WTC11 (cell line): ENCODE results near the gene PPP2R3A. TPM values are rescaled to one million over a fixed set of nuclear protein-coding genes. Genes with fewer than 3 reads are reported as not detected.

ENCODE experiments used
- ATAC-seq: fragments of 200-7000 bp; cut with Tn5 transposase; 2 replicates; pipeline ENCODE4 v1.10.0; 2021; ENCODE audit warnings: mild to moderate bottlenecking, moderate library complexity
- CTCF ChIA-PET: fragments of 300-600 bp; sonication (Branson Sonifier 250); formaldehyde crosslinking; loops from one replicate; lab custom pipeline; 2021; ENCODE audit warnings: antibody characterized with exemption; lab: Charles Lee
- POLR2A ChIA-PET: fragments of 350-600 bp; sonication (Branson Sonifier 250); formaldehyde crosslinking; loops from one replicate; lab custom pipeline; 2021; ENCODE audit warnings: antibody characterized with exemption; lab: Charles Lee
- DNase-seq: peaks from one replicate; pipeline ENCODE4 v3.0.0; 2021; ENCODE audit warnings: low spot score
- H3K27ac Mint-ChIP-seq: 2 replicates; pipeline ENCODE4 v1.8.0; 2021; ENCODE audit warnings: mixed read lengths
- H3K27me3 Mint-ChIP-seq: 2 replicates; pipeline ENCODE4 v1.8.0; 2021; ENCODE audit warnings: low read depth, mild to moderate bottlenecking, moderate library complexity, mixed read lengths
- H3K36me3 Mint-ChIP-seq: 2 replicates; pipeline ENCODE4 v1.8.0; 2021; ENCODE audit warnings: mixed read lengths
- H3K4me1 Mint-ChIP-seq: 2 replicates; pipeline ENCODE4 v1.8.0; 2022; ENCODE audit warnings: mixed read lengths
- H3K4me3 Mint-ChIP-seq: 2 replicates; pipeline ENCODE4 v1.8.0; 2021; ENCODE audit warnings: mild to moderate bottlenecking, moderate library complexity, mixed read lengths
- H3K9me3 Mint-ChIP-seq: 2 replicates; pipeline ENCODE4 v1.8.0; 2021; ENCODE audit warnings: mixed read lengths
- CBFB ChIP-seq: sonication (generic); formaldehyde crosslinking; IDR thresholded peaks from 2 replicates; pipeline ENCODE4 v1.8.1; 2022; ENCODE audit warnings: mild to moderate bottlenecking, low read depth, missing genetic modification reagents
- EMX1 ChIP-seq: fragments of 250-450 bp; sonication (Bioruptor Pico); IDR thresholded peaks from 2 replicates; pipeline ENCODE4 v1.8.0; 2021; ENCODE audit warnings: mild to moderate bottlenecking
- GABPB1 ChIP-seq: sonication (generic); formaldehyde crosslinking; IDR thresholded peaks from 2 replicates; pipeline ENCODE4 v1.8.1; 2023; ENCODE audit warnings: mild to moderate bottlenecking, missing genetic modification reagents
- MYBL2 ChIP-seq: sonication (generic); formaldehyde crosslinking; IDR thresholded peaks from 2 replicates; pipeline ENCODE4 v1.8.1; 2023; ENCODE audit warnings: mild to moderate bottlenecking, moderate library complexity, missing genetic modification reagents
- NFYB ChIP-seq: sonication (generic); formaldehyde crosslinking; conservative IDR thresholded peaks from 2 replicates; pipeline ENCODE4 v1.8.0; 2022; ENCODE audit warnings: low read depth, missing genetic modification reagents
- OVOL2 ChIP-seq: fragments of 250-450 bp; sonication (Bioruptor Pico); IDR thresholded peaks from 2 replicates; pipeline ENCODE4 v1.9.0; 2021; ENCODE audit warnings: mild to moderate bottlenecking, borderline replicate concordance
- RORB ChIP-seq: fragments of 250-450 bp; sonication (Bioruptor Pico); IDR thresholded peaks from 2 replicates; pipeline ENCODE4 v1.9.0; 2021; ENCODE audit warnings: mild to moderate bottlenecking
- SMAD4 ChIP-seq: sonication (generic); formaldehyde crosslinking; IDR thresholded peaks from 2 replicates; pipeline ENCODE4 v1.8.0; 2022; ENCODE audit warnings: mild to moderate bottlenecking, missing genetic modification reagents
- SP1 ChIP-seq: sonication (generic); formaldehyde crosslinking; conservative IDR thresholded peaks from 2 replicates; pipeline ENCODE4 v1.8.1; 2022; ENCODE audit warnings: missing genetic modification reagents
- TCF7 ChIP-seq: sonication (generic); formaldehyde crosslinking; IDR thresholded peaks from 2 replicates; pipeline ENCODE4 v1.8.0; 2022; ENCODE audit warnings: mild to moderate bottlenecking, low read depth, missing genetic modification reagents, moderate library complexity
- TP53 ChIP-seq: sonication (generic); formaldehyde crosslinking; IDR thresholded peaks from 2 replicates; pipeline ENCODE4 v1.8.1; 2023; ENCODE audit warnings: mild to moderate bottlenecking, missing genetic modification reagents
- ZNF121 ChIP-seq: sonication (generic); formaldehyde crosslinking; IDR thresholded peaks from 2 replicates; pipeline ENCODE4 v1.8.0; 2023; ENCODE audit warnings: missing genetic modification reagents
- ZNF138 ChIP-seq: sonication (generic); formaldehyde crosslinking; conservative IDR thresholded peaks from 2 replicates; pipeline ENCODE4 v1.8.1; 2022; ENCODE audit warnings: mild to moderate bottlenecking, moderate library complexity, missing genetic modification reagents
- ZNF219 ChIP-seq: sonication (generic); formaldehyde crosslinking; IDR thresholded peaks from 2 replicates; pipeline ENCODE4 v1.8.0; 2023; ENCODE audit warnings: missing genetic modification reagents, mild to moderate bottlenecking, borderline replicate concordance
- total RNA-seq: library from RNA; stranded (reverse); gene quantifications from 3 replicates; pipeline ENCODE4 v1.2.3, GENCODE V29; 2021
- TF ChIP-seq, protein P1 (sequence below): sonication (generic); formaldehyde crosslinking; IDR thresholded peaks from 2 replicates; pipeline ENCODE4 v1.8.1; 2022; ENCODE audit warnings: low read depth, missing genetic modification reagents, borderline replicate concordance
- TF ChIP-seq, protein P2 (sequence below): sonication (generic); formaldehyde crosslinking; IDR thresholded peaks from 2 replicates; pipeline ENCODE4 v1.8.0; 2023; ENCODE audit warnings: missing genetic modification reagents
- TF ChIP-seq, protein P3 (sequence below): fragments of 200-600 bp; IDR thresholded peaks from 2 replicates; pipeline ENCODE4 v1.8.0; 2022; ENCODE audit warnings: antibody characterized with exemption
- TF ChIP-seq, protein P4 (sequence below): sonication (generic); formaldehyde crosslinking; IDR thresholded peaks from 2 replicates; pipeline ENCODE4 v1.8.0; 2022; ENCODE audit warnings: mild to moderate bottlenecking, missing genetic modification reagents
- TF ChIP-seq, protein P5 (sequence below): sonication (generic); formaldehyde crosslinking; IDR thresholded peaks from 2 replicates; pipeline ENCODE4 v1.8.1; 2022; ENCODE audit warnings: low read depth, mild to moderate bottlenecking, moderate library complexity, missing genetic modification reagents, borderline replicate concordance
- TF ChIP-seq, protein P6 (sequence below): fragments of 250-450 bp; sonication (Bioruptor Pico); IDR thresholded peaks from 2 replicates; pipeline ENCODE4 v1.8.0; 2021; ENCODE audit warnings: mild to moderate bottlenecking
- TF ChIP-seq, protein P7 (sequence below): sonication (generic); formaldehyde crosslinking; IDR thresholded peaks from 2 replicates; pipeline ENCODE4 v1.8.1; 2022; ENCODE audit warnings: missing genetic modification reagents, borderline replicate concordance

Gene PPP2R3A
- total RNA-seq, 1 experiment from 2014 or later = 13.1 TPM

DNA sequence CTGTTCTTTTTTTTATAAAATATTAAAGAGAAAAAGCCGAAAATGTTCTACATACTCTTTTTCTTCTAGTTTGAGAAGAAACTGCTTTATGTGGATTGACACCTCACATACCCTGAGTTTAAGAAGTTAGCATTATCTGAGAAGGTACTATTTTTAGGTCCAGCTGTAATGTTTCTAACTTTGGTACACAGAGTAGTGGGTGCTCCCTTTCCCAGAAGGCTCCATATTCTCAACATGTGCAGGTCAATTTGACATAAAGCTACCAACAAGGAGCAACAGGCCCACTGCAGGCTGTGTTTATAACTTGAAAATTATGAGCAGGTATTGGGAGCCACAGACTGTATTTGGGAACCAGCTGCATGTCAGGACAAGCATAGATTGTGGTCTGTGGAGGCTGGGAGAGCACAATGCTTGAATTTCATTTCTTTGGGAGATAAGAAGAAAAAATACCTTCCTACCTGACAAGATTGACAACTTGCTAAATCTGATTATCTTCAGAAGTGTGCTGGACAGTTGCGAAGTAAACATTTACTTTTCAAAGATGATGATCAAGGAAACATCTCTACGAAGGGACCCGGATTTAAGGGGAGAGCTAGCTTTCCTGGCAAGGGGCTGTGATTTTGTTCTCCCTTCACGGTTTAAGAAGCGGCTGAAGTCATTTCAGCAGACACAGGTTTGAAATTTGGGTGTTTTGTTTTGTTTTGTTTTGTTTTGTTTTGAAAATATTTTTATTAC, 57.2 kb downstream of the PPP2R3A start:
- DNase-seq (no peak), ATAC-seq (no peak)
- Mint-ChIP-seq H3K4me1 (peaks cover 6% of the 10 kb centered on the region; the same call in 1 of the 2 replicates), H3K36me3 (no peaks in the 10 kb centered on the region), H3K9me3 (no peaks in the 10 kb centered on the region), H3K27ac (no peak overlapping the region; the same call in 1 of the 2 replicates), H3K27me3 (no peaks in the 10 kb centered on the region), H3K4me3 (no peak overlapping the region)
- no peak for TF ChIP-seq TCF7 (CRISPR knock-in tag)
- TF ChIP-seq, protein P1, sequence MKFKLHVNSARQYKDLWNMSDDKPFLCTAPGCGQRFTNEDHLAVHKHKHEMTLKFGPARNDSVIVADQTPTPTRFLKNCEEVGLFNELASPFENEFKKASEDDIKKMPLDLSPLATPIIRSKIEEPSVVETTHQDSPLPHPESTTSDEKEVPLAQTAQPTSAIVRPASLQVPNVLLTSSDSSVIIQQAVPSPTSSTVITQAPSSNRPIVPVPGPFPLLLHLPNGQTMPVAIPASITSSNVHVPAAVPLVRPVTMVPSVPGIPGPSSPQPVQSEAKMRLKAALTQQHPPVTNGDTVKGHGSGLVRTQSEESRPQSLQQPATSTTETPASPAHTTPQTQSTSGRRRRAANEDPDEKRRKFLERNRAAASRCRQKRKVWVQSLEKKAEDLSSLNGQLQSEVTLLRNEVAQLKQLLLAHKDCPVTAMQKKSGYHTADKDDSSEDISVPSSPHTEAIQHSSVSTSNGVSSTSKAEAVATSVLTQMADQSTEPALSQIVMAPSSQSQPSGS (CRISPR knock-in tag) = no peak
- POLR2A ChIA-PET = no interaction called here
- CTCF ChIA-PET = interaction anchor here (0.5 to 1.5 kb wide), 4 partner anchors 13 to 118 kb away, joined by 3 to 6 read pairs (median 3); no protein-coding TSS in a partner anchor

DNA sequence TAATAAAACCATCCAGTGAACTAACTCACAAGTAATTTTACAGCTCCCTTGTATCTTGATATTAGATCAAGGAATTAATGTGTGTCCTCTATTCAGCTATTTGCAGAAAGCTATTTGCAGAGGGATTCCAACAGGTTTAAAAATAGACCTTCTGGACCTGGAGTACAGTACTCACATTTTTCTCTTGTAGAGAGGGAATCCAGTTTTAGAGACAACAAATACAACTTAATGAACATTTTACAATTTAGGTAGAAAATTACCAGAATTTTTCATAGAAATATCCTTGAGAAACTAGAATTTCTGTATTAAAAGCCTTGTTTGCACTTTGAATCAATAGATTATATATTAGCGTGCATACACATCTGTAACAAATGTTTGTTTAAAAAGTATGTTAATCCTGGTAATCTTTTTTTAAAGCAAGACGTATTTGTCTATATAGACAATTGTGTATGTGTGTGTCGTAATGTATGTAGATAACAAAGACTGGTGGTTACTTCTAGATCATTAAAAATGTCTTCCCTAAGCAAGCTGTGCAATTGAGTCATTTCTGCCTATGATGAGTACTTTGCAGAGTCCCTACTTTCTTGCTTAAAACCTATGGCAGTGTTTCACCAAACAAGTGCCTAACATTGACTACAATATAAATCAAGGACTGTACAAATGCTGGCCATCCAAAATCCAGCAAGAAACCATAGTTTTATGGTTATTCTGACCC, 57.9 kb downstream of the PPP2R3A start:
- Mint-ChIP-seq H3K27ac (no peak overlapping the region), H3K9me3 (no peaks in the 10 kb centered on the region), H3K27me3 (no peaks in the 10 kb centered on the region), H3K4me1 (peaks cover 6% of the 10 kb centered on the region; the same call in 1 of the 2 replicates)
- POLR2A ChIA-PET = no interaction called here
- TF ChIP-seq, protein P2, sequence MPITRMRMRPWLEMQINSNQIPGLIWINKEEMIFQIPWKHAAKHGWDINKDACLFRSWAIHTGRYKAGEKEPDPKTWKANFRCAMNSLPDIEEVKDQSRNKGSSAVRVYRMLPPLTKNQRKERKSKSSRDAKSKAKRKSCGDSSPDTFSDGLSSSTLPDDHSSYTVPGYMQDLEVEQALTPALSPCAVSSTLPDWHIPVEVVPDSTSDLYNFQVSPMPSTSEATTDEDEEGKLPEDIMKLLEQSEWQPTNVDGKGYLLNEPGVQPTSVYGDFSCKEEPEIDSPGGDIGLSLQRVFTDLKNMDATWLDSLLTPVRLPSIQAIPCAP (CRISPR knock-in tag) = no peak
- TF ChIP-seq MYBL2 (CRISPR knock-in tag) (no peak), RORB (CRISPR knock-in tag) (no peak), OVOL2 (CRISPR knock-in tag) (no peak), SP1 (CRISPR knock-in tag) (no peak), SMAD4 (CRISPR knock-in tag) (no peak), GABPB1 (CRISPR knock-in tag) (no peak), NFYB (no peak), ZNF138 (CRISPR knock-in tag) (no peak), CBFB (CRISPR knock-in tag) (no peak), EMX1 (no peak), ZNF219 (CRISPR knock-in tag) (no peak), ZNF121 (CRISPR knock-in tag) (no peak), TP53 (CRISPR knock-in tag) (no peak)
- TF ChIP-seq, protein P3, sequence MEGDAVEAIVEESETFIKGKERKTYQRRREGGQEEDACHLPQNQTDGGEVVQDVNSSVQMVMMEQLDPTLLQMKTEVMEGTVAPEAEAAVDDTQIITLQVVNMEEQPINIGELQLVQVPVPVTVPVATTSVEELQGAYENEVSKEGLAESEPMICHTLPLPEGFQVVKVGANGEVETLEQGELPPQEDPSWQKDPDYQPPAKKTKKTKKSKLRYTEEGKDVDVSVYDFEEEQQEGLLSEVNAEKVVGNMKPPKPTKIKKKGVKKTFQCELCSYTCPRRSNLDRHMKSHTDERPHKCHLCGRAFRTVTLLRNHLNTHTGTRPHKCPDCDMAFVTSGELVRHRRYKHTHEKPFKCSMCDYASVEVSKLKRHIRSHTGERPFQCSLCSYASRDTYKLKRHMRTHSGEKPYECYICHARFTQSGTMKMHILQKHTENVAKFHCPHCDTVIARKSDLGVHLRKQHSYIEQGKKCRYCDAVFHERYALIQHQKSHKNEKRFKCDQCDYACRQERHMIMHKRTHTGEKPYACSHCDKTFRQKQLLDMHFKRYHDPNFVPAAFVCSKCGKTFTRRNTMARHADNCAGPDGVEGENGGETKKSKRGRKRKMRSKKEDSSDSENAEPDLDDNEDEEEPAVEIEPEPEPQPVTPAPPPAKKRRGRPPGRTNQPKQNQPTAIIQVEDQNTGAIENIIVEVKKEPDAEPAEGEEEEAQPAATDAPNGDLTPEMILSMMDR = no peak
- TF ChIP-seq, protein P1 (CRISPR knock-in tag) = no peak
- TF ChIP-seq, protein P4, sequence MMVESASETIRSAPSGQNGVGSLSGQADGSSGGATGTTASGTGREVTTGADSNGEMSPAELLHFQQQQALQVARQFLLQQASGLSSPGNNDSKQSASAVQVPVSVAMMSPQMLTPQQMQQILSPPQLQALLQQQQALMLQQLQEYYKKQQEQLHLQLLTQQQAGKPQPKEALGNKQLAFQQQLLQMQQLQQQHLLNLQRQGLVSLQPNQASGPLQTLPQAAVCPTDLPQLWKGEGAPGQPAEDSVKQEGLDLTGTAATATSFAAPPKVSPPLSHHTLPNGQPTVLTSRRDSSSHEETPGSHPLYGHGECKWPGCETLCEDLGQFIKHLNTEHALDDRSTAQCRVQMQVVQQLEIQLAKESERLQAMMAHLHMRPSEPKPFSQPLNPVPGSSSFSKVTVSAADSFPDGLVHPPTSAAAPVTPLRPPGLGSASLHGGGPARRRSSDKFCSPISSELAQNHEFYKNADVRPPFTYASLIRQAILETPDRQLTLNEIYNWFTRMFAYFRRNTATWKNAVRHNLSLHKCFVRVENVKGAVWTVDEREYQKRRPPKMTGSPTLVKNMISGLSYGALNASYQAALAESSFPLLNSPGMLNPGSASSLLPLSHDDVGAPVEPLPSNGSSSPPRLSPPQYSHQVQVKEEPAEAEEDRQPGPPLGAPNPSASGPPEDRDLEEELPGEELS (CRISPR knock-in tag) = no peak
- TF ChIP-seq, protein P5, sequence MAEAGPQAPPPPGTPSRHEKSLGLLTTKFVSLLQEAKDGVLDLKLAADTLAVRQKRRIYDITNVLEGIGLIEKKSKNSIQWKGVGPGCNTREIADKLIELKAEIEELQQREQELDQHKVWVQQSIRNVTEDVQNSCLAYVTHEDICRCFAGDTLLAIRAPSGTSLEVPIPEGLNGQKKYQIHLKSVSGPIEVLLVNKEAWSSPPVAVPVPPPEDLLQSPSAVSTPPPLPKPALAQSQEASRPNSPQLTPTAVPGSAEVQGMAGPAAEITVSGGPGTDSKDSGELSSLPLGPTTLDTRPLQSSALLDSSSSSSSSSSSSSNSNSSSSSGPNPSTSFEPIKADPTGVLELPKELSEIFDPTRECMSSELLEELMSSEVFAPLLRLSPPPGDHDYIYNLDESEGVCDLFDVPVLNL (CRISPR knock-in tag) = no peak
- TF ChIP-seq, protein P6, sequence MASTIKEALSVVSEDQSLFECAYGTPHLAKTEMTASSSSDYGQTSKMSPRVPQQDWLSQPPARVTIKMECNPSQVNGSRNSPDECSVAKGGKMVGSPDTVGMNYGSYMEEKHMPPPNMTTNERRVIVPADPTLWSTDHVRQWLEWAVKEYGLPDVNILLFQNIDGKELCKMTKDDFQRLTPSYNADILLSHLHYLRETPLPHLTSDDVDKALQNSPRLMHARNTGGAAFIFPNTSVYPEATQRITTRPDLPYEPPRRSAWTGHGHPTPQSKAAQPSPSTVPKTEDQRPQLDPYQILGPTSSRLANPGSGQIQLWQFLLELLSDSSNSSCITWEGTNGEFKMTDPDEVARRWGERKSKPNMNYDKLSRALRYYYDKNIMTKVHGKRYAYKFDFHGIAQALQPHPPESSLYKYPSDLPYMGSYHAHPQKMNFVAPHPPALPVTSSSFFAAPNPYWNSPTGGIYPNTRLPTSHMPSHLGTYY (CRISPR knock-in tag) = no peak
- TF ChIP-seq, protein P7, sequence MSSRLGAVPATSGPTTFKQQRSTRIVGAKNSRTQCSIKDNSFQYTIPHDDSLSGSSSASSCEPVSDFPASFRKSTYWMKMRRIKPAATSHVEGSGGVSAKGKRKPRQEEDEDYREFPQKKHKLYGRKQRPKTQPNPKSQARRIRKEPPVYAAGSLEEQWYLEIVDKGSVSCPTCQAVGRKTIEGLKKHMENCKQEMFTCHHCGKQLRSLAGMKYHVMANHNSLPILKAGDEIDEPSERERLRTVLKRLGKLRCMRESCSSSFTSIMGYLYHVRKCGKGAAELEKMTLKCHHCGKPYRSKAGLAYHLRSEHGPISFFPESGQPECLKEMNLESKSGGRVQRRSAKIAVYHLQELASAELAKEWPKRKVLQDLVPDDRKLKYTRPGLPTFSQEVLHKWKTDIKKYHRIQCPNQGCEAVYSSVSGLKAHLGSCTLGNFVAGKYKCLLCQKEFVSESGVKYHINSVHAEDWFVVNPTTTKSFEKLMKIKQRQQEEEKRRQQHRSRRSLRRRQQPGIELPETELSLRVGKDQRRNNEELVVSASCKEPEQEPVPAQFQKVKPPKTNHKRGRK (CRISPR knock-in tag) = no peak
- TF ChIP-seq, all 79 proteins: peak for 0
- no peak overlapping the region for H3K4me3 Mint-ChIP-seq
- DNase-seq (no peak), ATAC-seq (no peak)
- no peaks in the 10 kb centered on the region; the same call in 1 of the 2 replicates for H3K36me3 Mint-ChIP-seq
- CTCF ChIA-PET = interaction anchor here (1.1 to 1.5 kb wide), 3 partner anchors 18 to 118 kb away, joined by 3 to 6 read pairs (median 3); no protein-coding TSS in a partner anchor
